HG03060 (cell line): ENCODE results near the gene ARFRP1.

ENCODE experiments used
- ATAC-seq: cut with Tn5 transposase; IDR thresholded peaks from one replicate; pipeline ENCODE4 v1.9.1; 2021; ENCODE audit warnings: low read depth, moderate number of reproducible peaks; ENCODE audit not compliant: unreplicated experiment

ARFRP1 gene

DNA sequence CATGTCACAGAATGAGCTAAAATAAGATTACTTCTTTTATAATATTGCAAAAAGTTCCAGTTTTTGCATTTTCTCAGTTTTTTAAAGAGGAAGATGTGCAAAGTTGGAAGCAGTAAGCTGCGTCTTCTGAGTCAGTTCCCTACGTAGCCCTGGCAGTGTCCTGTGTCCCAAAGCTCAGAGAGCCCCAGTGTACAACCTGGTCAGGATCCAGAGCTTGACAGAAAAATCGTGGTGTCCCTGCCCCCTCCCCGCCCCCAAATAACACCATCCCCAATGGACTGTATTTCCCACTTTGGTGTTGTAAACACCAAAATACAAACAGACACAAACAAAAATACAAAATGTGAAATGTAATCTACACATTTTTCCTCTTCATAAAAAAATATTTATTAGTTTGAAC lies 36.4 kb upstream of the ARFRP1 start:
- no peak for ATAC-seq

DNA sequence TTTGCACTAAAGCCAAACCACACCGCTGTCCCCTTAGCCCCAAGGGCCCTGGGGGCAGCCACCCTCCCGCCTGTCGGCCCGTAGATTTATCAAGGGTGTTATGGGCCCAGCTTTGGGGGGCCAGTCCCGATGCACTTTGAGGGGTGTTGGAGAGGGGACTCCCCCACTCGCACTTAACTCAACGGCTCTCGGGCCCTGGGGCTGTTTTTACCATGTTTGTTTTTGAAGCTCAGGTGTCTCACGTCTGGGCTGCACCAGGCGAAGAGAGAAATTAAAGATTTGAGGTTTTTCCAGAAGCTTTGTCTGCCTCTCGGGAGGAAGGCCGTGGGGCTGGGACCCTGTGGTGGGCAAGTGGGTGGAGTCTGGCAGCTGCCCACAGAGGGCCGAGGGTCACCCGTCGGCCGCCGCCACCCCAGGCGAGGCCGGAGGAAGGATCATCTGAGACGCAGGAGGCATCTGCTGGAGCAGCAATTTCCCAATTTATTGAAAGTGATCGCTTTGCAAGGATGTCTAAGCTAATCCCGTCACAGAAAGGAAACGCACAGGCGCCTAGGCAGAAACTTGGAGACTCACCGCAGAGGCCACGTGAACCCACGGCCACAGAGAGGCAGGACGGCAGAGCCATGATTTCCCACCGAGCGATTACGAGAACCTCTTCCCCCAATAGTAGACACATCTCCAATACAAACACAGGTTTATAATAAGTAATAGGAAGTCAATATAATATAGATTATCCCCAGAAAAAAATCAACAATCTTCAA lies 35.6 kb upstream of the ARFRP1 start:
- no peak for ATAC-seq

DNA sequence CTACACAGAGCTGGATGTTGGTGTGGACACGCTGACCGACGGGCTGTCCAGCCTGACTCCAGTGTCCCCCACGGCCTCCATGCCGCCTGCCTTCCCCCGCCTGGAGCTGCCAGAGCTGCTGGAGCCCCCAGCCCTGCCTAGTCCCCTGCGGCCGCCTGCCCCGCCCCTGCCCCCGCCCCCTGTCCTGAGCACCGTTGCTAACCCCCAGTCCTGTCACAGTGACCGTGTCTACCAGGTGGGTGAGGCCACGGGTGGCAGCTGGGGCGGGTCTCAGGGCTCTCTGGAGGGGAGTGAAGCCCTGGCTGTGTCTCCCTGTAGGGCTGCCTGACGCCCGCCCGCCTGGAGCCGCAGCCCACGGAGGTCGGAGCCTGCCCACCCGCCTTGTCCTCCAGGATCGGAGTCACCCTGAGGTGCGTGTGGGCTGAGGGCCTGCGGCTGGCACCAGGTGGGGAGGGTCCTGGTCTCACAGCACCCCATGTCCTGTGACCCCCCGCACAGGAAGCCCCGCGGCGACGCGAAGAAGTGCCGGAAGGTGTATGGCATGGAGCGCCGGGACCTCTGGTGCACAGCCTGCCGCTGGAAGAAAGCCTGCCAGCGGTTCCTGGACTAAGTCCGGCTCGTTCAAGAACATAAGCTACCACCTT lies 34.7 kb upstream of the ARFRP1 start:
- no peak for ATAC-seq

DNA sequence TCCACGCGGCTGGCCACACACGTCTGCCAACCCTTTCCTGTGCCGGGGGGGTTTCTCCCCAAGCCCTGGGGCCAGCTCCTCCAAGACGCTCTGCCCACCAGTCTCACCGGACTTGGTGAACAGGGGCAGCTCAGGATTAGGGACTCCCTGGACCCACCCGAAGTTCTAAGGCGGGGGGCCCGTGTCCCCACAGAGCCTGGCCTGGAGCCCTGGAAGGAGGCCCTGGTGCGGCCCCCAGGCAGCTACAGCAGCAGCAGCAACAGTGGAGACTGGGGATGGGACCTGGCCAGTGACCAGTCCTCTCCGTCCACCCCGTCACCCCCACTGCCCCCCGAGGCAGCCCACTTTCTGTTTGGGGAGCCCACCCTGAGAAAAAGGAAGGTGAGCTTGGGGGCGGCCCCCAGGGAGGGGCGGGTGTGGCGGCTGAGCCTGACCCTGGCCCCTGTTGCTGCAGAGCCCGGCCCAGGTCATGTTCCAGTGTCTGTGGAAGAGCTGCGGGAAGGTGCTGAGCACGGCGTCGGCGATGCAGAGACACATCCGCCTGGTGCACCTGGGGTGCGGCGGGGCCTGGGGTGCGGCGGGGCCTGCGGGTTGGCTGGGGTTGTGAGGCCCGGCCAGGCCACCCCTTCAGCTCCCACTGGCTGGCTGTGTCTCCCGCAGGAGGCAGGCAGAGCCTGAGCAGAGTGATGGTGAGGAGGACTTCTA lies 34.1 kb upstream of the ARFRP1 start:
- no peak for ATAC-seq

DNA sequence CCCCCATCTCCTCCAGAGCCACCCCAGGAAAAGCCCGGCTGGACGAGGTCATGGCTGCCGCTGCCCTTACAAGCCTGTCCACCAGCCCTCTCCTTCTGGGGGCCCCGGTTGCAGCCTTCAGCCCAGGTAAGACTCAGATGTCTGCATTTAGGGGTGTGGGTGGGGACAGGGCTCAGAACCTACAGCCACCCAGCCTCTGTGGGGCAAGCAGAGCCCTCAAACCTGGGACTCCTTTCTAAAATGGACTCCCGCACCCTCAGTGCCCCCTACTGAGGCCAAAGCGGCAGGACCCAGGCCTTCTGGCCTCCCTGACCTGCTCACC lies 33.5 kb upstream of the ARFRP1 start:
- ATAC-seq, result no peak

DNA sequence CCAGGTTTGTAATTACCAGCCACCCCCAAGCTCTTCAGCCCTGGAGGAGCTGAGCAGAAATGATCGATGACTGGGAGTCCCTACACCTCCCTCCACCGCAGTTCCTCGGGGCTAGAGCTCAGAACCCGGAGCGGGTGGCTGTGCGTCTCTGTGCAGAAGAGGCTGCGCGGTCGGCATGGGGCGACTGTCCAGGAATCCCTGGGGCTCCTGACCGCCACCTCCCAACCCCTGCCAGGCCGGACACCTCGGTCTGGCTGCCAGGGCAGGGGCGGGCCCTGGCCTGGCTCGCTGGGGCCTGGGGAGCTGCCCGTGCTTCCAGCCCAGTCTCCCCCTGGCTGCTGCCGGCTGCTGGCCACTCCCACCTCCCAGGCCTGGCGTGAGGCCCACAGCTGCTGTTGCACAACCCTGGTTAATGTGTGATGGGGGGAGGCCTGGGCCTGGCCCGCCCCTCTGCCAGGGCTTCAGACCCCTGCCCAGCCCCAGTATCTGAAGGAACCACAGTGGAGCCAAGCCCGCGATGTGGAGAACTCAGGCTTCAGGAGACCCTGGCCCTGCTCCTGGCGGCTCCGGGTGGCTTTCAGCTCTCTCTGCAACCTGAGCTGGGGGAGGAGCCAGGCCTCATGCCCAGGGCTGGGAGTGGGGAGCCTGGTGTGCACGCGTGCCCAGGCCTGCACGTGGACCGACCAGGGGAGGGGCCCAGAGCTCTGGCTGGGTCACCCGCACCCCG lies 33.0 kb upstream of the ARFRP1 start:
- no peak for ATAC-seq

DNA sequence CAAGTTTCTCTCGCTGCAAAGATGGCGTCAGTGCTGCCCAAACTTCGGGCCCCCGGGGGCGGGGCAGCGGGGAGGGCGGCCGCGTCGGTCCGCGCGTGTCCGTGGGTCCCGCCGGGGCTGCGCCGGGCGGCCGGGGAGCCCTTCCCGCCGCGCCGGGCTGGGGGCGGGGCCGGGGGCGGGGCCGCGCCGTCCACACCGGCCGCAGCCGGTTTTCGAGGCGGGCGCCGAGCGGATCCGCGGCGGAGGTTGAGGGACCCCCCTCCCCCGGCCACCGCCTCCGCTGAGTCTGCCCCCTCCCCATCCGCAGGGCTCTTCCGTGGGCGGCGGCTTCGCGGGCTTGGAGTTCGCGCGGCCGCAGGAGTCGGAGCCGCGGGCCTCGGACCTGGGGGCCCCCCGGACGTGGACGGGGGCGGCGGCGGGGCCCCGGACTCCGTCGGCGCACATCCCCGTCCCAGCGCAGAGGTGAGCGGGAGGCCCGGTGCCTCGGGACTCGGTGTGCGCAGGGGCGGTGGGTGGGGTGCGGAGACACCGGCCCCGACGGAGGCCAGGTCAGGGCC lies 32.4 kb upstream of the ARFRP1 start:
- no peak for ATAC-seq

DNA sequence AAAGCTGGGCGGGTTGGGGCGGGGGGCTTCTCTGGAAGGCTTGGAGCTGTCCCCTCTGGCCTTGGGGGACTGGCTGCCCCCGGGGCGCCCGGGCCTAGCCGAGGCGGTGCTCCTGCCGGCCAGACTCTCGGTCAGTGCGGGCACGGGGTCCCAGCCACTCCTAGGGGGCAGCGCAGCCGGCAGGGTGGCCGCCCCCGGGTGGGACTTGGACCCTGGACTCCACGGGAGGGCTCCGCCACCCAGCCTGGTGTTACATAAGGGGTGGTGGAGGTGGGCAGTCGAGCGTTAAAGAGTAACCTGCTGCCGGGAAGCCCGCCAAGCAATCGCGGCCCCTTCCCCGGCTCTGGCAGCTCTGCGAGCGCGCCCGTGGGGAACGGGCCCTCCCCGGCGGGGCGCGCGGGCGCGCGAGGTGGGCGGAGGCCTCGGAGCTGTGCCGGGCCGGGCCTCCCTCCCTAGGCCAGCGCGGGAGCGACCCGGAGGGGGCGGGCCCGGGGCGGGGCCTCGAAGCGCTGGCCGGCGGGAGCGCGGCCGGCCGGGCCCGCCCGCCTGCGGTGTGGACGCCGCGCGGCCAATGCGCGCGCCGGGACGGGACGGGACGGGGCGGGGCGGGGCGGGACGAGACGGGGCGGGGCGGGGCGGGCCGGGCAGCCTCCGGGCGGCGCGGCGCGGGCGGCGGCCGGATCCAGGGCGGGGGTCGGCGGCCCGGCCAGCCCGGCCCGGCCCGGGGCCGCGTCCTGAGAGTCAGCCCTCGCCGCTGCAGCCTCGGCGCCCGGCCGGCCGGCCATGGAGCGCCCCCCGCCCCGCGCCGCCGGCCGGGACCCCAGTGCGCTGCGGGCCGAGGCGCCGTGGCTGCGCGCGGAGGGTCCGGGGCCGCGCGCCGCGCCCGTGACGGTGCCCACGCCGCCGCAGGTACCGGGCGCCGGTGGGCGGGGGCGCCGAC lies 31.6 kb upstream of the ARFRP1 start, which contains the start of gene SLC2A4RG:
Gene SLC2A4RG, plus strand, starts transcription at position 647 of the 940 bp plus-strand sequence. Its CDS starts 137 bp downstream, at position 784.
- ATAC-seq, result no peak

DNA sequence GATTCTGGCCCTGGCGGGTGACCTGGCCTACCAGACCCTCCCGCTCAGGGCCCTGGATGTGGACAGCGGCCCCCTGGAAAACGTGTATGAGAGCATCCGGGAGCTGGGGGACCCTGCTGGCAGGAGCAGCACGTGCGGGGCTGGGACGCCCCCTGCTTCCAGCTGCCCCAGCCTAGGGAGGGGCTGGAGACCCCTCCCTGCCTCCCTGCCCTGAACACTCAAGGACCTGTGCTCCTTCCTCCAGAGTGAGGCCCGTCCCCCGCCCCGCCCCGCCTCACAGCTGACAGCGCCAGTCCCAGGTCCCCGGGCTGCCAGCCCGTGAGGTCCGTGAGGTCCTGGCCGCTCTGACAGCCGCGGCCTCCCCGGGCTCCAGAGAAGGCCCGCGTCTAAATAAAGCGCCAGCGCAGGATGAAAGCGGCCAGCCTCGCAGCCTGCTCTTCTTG lies 30.9 kb upstream of the ARFRP1 start:
- ATAC-seq, result no peak

DNA sequence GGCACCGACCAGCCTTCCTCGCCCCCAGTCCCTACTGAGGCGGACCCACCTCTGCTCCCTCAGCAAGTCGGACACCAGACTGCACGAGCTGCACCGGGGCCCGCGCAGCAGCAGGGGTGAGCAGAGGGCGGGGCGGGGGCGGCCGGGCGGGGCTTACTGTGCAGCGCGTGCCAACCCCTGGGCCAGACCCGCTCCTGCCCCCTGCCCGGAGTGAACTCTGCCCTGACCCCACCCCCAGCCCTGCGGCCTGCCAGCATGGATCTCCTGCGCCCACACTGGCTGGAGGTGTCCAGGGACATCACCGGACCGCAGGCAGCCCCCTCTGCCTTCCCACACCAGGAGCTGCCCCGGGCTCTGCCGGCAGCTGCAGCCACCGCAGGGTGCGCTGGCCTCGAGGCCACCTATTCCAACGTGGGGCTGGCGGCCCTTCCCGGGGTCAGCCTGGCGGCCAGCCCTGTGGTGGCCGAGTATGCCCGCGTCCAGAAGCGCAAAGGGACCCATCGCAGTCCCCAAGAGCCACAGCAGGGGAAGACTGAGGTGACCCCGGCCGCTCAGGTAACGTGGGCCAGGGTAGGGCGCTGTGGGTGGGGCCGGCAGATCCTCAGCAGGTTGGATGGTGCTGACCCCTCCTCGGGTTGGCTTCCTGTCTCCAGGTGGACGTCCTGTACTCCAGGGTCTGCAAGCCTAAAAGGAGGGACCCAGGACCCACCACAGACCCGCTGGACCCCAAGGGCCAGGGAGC lies 30.3 kb upstream of the ARFRP1 start:
- ATAC-seq, result no peak

DNA sequence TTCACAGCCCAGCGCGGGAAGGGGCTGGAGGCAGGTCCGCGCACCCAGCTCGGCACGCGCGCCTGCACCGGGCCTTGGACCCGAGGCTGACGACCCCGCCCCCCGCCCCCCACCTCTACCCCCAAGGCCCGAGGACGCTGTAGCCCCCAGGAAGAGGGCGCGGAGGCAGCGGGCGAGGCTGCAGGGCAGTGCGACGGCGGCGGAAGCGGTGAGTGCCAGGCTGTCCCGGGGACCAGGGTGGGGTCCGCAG lies 29.8 kb upstream of the ARFRP1 start:
- no peak for ATAC-seq

DNA sequence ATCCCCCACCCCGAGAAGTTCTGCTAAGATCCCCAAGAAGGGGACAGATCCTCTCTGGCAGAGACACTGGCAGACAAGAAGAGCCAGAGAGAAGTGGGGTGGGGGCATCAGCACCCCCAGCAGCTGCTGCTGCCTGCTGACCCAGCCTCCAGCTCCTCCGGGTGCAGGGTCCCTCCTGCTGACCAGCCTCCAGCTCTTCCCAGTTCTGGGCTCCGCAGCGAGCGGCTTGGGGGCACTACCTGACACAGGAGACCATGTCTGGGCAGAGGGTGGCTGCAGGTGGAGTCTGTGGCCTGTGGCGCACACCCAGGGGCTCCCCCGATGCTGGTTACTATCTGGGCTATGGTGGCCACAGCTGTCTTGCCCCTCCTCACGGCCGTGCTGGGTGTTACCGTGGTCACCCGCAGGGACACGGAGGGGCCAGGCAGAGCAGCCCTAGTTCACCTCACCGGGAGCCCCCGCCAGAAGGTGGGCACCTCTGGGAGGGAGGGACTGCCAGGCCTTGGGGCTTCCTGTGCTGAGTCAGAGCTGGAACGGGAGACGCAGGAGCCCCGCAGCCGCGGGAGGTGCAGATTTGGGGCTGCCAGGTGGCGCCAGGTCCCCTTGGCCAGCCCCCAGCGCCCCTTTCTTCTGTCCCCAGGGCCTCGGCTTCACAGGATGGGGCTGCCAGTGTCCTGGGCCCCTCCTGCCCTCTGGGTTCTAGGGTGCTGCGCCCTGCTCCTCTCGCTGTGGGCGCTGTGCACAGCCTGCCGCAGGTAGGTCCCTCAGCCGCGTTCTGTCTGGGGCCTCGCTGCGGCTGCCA lies 29.3 kb upstream of the ARFRP1 start:
- no peak for ATAC-seq

DNA sequence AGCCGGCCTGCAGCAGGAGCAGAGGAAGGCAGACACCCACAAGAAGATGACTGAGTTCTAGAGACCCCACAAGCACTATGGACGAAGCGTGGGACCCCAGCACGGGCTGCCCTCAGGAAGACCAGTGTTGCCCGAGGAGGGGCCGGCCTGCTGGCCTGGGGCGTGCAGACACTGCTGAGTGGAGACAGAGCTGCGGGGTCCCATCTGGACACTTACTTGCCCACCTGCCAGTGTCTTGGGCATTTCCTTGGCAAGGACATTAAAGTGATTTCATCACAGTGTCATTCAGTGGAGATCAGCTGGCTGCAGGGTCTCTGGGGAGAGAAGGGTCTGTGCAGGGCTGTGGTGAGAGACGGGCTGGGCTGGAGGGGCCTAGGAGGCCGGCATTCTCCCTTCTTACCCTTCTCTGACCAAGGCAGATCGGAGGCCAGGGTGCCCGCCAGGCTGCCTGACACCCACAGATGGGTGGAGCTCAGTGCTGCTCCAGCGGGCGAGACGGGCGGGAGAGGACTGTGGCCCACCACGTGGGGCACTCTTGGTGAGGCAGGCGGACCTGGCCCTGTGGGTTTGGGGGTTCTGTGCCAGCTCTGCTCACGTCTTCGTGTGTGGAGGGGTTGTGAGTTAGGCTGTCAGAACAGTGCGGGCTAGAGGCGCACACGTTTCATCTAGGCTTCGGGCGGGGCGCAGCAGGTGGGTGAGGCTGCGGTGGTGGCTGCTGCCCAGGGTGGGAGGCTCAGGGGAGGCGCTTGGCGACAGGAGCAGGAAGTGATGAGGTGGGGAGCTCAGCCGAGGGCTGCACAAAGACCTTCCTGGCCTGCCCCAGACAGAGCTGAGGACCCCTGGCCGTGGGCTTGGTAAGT lies 28.3 kb upstream of the ARFRP1 start, which contains the start of gene LIME1:
Gene LIME1, plus strand, starts transcription at position 806 of the 860 bp plus-strand sequence. CDS start 886 bp downstream, outside the sequence.
- no peak for ATAC-seq

DNA sequence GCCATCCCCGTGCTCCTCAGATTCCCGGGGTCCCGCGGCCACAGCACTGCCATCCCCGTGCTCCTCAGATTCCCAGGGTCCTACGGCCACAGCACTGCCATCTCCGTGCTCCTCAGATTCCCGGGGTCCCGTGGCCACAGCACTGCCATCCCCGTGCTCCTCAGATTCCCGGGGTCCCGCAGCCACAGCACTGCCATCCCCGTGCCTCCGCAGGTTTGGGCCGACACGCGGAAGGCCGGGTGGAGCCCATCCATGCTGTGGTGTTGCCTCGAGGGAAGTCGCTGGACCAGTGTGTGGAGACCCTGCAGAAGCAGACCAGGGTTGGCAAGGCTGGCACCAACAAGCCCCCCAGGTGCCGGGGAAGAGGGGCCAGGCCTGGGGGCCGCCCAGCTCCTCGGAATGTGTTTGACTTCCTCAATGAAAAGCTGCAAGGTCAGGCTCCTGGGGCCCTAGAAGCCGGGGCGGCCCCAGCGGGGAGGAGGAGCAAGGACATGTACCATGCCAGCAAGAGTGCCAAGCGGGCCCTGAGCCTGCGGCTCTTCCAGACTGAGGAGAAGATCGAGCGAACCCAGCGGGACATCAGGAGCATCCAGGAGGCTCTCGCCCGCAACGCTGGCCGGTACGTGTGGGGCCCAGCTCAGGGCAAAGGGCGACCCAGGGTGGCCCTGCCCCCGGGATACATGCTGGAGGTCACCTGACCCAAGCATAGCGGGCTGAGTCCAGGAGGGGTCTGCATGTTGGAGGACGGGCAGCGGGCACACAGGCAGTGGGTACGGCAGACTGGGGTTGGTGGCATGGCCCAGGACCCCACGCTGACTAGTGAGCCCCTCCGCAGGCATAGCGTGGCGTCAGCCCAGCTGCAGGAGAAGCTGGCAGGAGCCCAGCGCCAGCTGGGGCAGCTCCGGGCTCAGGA lies 27.4 kb upstream of the ARFRP1 start:
- no peak for ATAC-seq

DNA sequence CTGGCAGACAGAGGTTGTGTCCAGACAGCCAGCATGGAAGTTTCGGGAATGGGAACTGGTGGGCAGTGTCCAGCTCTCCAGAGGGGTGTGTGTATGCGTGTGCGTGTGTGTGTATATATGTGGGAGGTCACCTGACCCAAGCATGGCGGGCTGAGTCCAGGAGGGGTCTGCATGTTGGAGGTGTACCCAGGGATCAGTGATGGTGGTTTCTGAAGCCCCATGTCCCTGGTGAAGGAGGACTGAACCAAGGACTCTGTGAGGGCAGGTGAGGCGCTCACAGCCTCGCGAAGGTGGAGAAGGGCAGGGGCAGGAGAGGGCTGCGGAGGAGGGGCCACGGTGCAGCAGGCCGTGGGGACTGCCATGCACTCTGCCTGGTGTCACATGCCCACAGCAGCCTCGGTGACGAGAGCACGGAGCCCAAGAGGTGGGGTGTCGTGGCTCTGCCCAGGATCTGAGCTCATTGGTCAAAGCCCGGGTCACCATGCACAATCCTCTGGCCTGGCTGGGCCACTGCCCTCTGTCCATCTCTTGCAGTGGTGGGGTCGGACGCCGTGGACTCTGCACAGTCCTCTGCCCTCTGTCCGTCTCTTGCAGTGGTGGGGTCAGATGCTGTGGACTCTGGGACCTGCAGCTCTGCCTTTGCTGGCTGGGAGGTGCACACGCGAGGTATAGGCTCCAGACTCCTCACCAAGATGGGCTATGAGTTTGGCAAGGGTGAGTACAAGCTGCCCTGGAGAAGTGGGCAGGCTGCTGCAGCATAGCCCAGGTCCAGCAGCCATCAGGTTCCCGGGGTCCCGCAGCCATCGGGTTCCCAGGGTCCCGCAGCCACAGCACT lies 26.6 kb upstream of the ARFRP1 start:
- ATAC-seq, result no peak
